Choroid plexus epithelial cell (primary cell): ENCODE results near the gene FBXL13.
"Not testable (repeated sequence)": the region's sequence is repeated elsewhere in the genome, so short reads cannot be mapped to it uniquely, and the experiment has no call there.

ENCODE experiments used
- DNase-seq: peaks from one replicate; pipeline ENCODE4 v3.0.0-alpha.2; 2010; ENCODE audit warnings: low read depth
- H3K4me3 ChIP-seq: 2 replicates; pipeline ENCODE4 v1.5.1; 2011; ENCODE audit warnings: low read depth, mild to moderate bottlenecking, control low read depth, low read length, moderate library complexity
- CTCF ChIP-seq: conservative IDR thresholded peaks from 2 replicates; pipeline ENCODE4 v1.5.1; 2011; ENCODE audit warnings: low read depth, mild to moderate bottlenecking, control low read depth, inconsistent platforms, low read length, moderate library complexity

Gene FBXL13

GRCh38 chr7:103001210-103001609 is 73.4 kb downstream of the FBXL13 start:
- TF ChIP-seq CTCF = no peak

GRCh38 chr7:102996957-102997356 is 77.6 kb downstream of the FBXL13 start:
- DNase-seq = no peak
- TF ChIP-seq CTCF = no peak
- no peak overlapping the region for H3K4me3 ChIP-seq

More at GRCh38 chr7:103001210-103001609, 73.4 kb downstream of the FBXL13 start:
- H3K4me3 ChIP-seq = no peak overlapping the region
- no peak for DNase-seq

- not testable (repeated sequence) for H3K4me3 ChIP-seq, DNase-seq
Observed at GRCh38 chr7:102995609-102996008, 79.0 kb downstream of the FBXL13 start.

- H3K4me3 ChIP-seq = no peak overlapping the region
- TF ChIP-seq CTCF = no peak
- DNase-seq = no peak
Observed at GRCh38 chr7:102994567-102994966, 80.0 kb downstream of the FBXL13 start.

- no peak overlapping the region for H3K4me3 ChIP-seq
- no peak for TF ChIP-seq CTCF
Observed at GRCh38 chr7:102993718-102994029, 80.9 kb downstream of the FBXL13 start.

GRCh38 chr7:102992938-102993717 is 81.5 kb downstream of the FBXL13 start:
- DNase-seq = peak; percentile 88
- no peak overlapping the region for H3K4me3 ChIP-seq
- TF ChIP-seq CTCF = no peak

More at GRCh38 chr7:102993718-102994029, 80.9 kb downstream of the FBXL13 start:
- DNase-seq = no peak

GRCh38 chr7:102992509-102992937 is 82.1 kb downstream of the FBXL13 start:
- TF ChIP-seq CTCF = no peak
- no peak overlapping the region for H3K4me3 ChIP-seq

More at GRCh38 chr7:102992509-102992937, 82.1 kb downstream of the FBXL13 start:
- no peak for DNase-seq
